Endothelial cell of umbilical vein (primary cell): ENCODE results near the gene LUC7L2. TPM values are rescaled to one million over a fixed set of nuclear protein-coding genes. Genes with fewer than 3 reads are reported as not detected.

Experiments used
- BruUV-seq: library from RNA; stranded (reverse); fragments of 400-500 nt; replicated peaks from 2 replicates; lab custom pipeline; 2021; lab: Mats Ljungman, UMichigan
- CTCF ChIA-PET: fragments of 300-600, 350-600 bp; sonication (Branson Sonifier 250); formaldehyde crosslinking; loops from one replicate; lab custom pipeline; 2021; ENCODE audit warnings: antibody characterized with exemption, inconsistent platforms; lab: Charles Lee
- POLR2A ChIA-PET: fragments of 300-600, 350-600 bp; sonication (Branson Sonifier 250); formaldehyde crosslinking; loops from one replicate; lab custom pipeline; 2021; ENCODE audit warnings: antibody characterized with exemption, inconsistent platforms; lab: Charles Lee
- DNase-seq: peaks from one replicate; pipeline ENCODE4 v3.0.0-alpha.2; 2011; ENCODE audit warnings: low read depth, low spot score
- FAIRE-seq: peaks from 2 replicates; lab custom pipeline; 2011; peaks lifted over from hg19 to GRCh38; lab: Jason Lieb, UNC
- H2AFZ ChIP-seq: 2 replicates; pipeline ENCODE4 v1.6.0; 2012; ENCODE audit warnings: low read depth, low read length, control low read depth, inconsistent platforms
- H3K27ac ChIP-seq: 2 replicates; pipeline ENCODE4 v1.5.1; 2011; ENCODE audit warnings: low read depth, mild to moderate bottlenecking, control low read depth, low read length, moderate library complexity; ENCODE audit not compliant: insufficient read depth
- H3K27me3 ChIP-seq, 2 experiments: 2 replicates each; pipeline versions ENCODE4 v1.6.0 to v1.6.1; 2011; ENCODE audit warnings: low read length in 2 of 2, mixed read lengths in 1 of 2; ENCODE audit not compliant: control insufficient read depth in 2 of 2, insufficient read depth in 2 of 2
- H3K36me3 ChIP-seq, 2 experiments: 2 replicates in 1 of 2; 3 replicates in 1 of 2; pipeline ENCODE4 v1.5.1; 2011; ENCODE audit warnings: low read length in 2 of 2, mild to moderate bottlenecking in 1 of 2, moderate library complexity in 1 of 2; ENCODE audit not compliant: control insufficient read depth in 2 of 2, insufficient read depth in 2 of 2; ENCODE audit errors: extremely low read depth in 1 of 2
- H3K4me1 ChIP-seq: 3 replicates; pipeline ENCODE4 v1.5.1; 2011; ENCODE audit warnings: mild to moderate bottlenecking, low read length; ENCODE audit not compliant: control insufficient read depth, insufficient read depth; ENCODE audit errors: extremely low read depth
- H3K4me2 ChIP-seq: 2 replicates; pipeline ENCODE4 v1.6.1; 2011; ENCODE audit warnings: low read length, control low read depth, mixed read lengths; ENCODE audit not compliant: insufficient read depth
- H3K4me3 ChIP-seq, 3 experiments: fragments of 200-600 bp in 1 of 3; sonication (generic), shearing (Covaris generic) in 1 of 3; replicated peaks in 1 of 3; 2 replicates each; pipeline ENCODE4 v1.5.1; 2011 to 2016; ENCODE audit warnings: control low read depth in 3 of 3, low read length in 3 of 3, mild to moderate bottlenecking in 2 of 3, inconsistent platforms in 1 of 3, low read depth in 1 of 3, moderate library complexity in 1 of 3; ENCODE audit not compliant: insufficient read depth in 1 of 3
- H3K79me2 ChIP-seq: 2 replicates; pipeline ENCODE4 v1.6.0; 2012; ENCODE audit warnings: low read length, inconsistent platforms; ENCODE audit not compliant: control insufficient read depth, insufficient read depth
- H3K9ac ChIP-seq: replicated peaks from 2 replicates; pipeline ENCODE3; 2011; ENCODE audit warnings: low read length, control low read depth; ENCODE audit not compliant: insufficient read depth; ENCODE audit errors: extremely low read depth
- H3K9me1 ChIP-seq: replicated peaks from 3 replicates; pipeline ENCODE4 v1.6.0; 2011; ENCODE audit warnings: mild to moderate bottlenecking, low read length; ENCODE audit not compliant: control insufficient read depth, insufficient read depth; ENCODE audit errors: extremely low read depth
- H3K9me3 ChIP-seq: replicated peaks from 2 replicates; pipeline ENCODE4 v1.5.1; 2012; ENCODE audit warnings: low read length, inconsistent platforms; ENCODE audit not compliant: control insufficient read depth, insufficient read depth
- H4K20me1 ChIP-seq: replicated peaks from 2 replicates; pipeline ENCODE3; 2011; ENCODE audit warnings: mild to moderate bottlenecking, low read length; ENCODE audit not compliant: control insufficient read depth, insufficient read depth; ENCODE audit errors: extremely low read depth
- CTCF ChIP-seq, 2 donors: IDR thresholded peaks; 1 replicate in 1 of 2; 2 replicates in 1 of 2; pipeline ENCODE4 v1.5.1; 2011; ENCODE audit warnings: low read length in 2 of 2, mild to moderate bottlenecking in 2 of 2, moderate library complexity in 2 of 2, control low read depth in 1 of 2, inconsistent platforms in 1 of 2, low read depth in 1 of 2; ENCODE audit not compliant: insufficient read depth in 1 of 2; ENCODE audit errors: extremely low read depth in 1 of 2
- EZH2 ChIP-seq: IDR thresholded peaks from 2 replicates; pipeline ENCODE4 v1.6.1; 2012; ENCODE audit warnings: borderline replicate concordance, low read depth, mild to moderate bottlenecking, moderate library complexity, low read length, inconsistent platforms; ENCODE audit not compliant: severe bottlenecking
- FOS ChIP-seq: IDR thresholded peaks from 2 replicates; pipeline ENCODE4 v1.6.1; 2011; ENCODE audit warnings: mild to moderate bottlenecking, low read length, moderate library complexity, borderline replicate concordance; ENCODE audit not compliant: insufficient read depth
- GATA2 ChIP-seq: IDR thresholded peaks from 2 replicates; pipeline ENCODE4 v1.7.0; 2011; ENCODE audit warnings: low read depth, mild to moderate bottlenecking, moderate library complexity, mixed read lengths, low read length; ENCODE audit not compliant: insufficient read length, insufficient read depth
- JUN ChIP-seq: IDR thresholded peaks from 2 replicates; pipeline ENCODE4 v1.6.1; 2011; ENCODE audit warnings: borderline replicate concordance, low read depth; ENCODE audit not compliant: insufficient read length, insufficient read depth
- MAX ChIP-seq: IDR thresholded peaks from 2 replicates; pipeline ENCODE4 v1.6.1; 2011; ENCODE audit not compliant: insufficient read depth, insufficient read length
- MYC ChIP-seq: IDR thresholded peaks from one replicate; pipeline ENCODE4 v1.6.1; 2011; ENCODE audit warnings: mild to moderate bottlenecking, low read depth, low read length
- POLR2A ChIP-seq: IDR thresholded peaks from 2 replicates; pipeline ENCODE4 v1.6.1; 2012; ENCODE audit warnings: low read depth, mild to moderate bottlenecking, control low read depth, low read length
- POLR2AphosphoS5 ChIP-seq: IDR thresholded peaks from 2 replicates; pipeline ENCODE4 v1.6.1; 2012; ENCODE audit warnings: low read depth, mild to moderate bottlenecking, control low read depth, low read length, moderate library complexity; ENCODE audit not compliant: insufficient read depth
- dilution Hi-C: fragments of 300-500 bp; cut with MboI; formaldehyde crosslinking; loops from one replicate; pipeline ENCODE4 v1.15.0; 2019; ENCODE audit warnings: low sequenced_read_pairs; ENCODE audit not compliant: extremely low pct_ligation_motif_present
- intact Hi-C: fragments of 100-400 bp; cut with micrococcal nuclease; formaldehyde crosslinking; loops from one replicate; pipeline ENCODE4 v1.10.0; 2022
- polyA plus RNA-seq, 4 experiments: library from polyadenylated mRNA; depleted of rRNA in 3 of 4; stranded (reverse) in 3 of 4; unstranded in 1 of 4; fragments of >200 nt; gene quantifications; 2 replicates each; pipeline versions ENCODE4 v1.2.1 to v1.2.3, GENCODE V29; 2011 to 2012; ENCODE audit warnings: missing spikeins in 1 of 4
- total RNA-seq: library from RNA; stranded (reverse); gene quantifications from 2 replicates; pipeline ENCODE4 v1.2.3, GENCODE V29; 2021

LUC7L2 gene
- total and polyA plus RNA-seq, 2 donors (not counting 3 experiments of a cell fraction or from before 2014, with no cell fraction given): 28.0 to 85.8 TPM

- dilution Hi-C loops: no loop called here
- H3K4me3 ChIP-seq: no peak overlapping the region
- H4K20me1 ChIP-seq: peaks cover 8% of the 10 kb centered on the region
- POLR2A ChIA-PET: no interaction called here
- no peaks in the 10 kb centered on the region for H3K9me3 ChIP-seq
- H3K4me2 ChIP-seq: no peak overlapping the region
- DNase-seq (no peak), FAIRE-seq (no peak)
- CTCF ChIA-PET: interaction anchor here (1.2 to 1.8 kb wide), 3 partner anchors 14 to 61 kb away, joined by 3 to 4 read pairs (median 4); partner anchors contain the start of gene LUC7L2
- no TSS peak for BruUV-seq
- H3K4me1 ChIP-seq: no peaks in the 10 kb centered on the region
- intact Hi-C loops: no loop called here
- H3K9me1 ChIP-seq: no peaks in the 10 kb centered on the region
- H3K27ac ChIP-seq: no peak overlapping the region
- peaks cover 86% of the 10 kb centered on the region for H3K79me2 ChIP-seq
- TF ChIP-seq FOS (no peak), GATA2 (no peak), POLR2AphosphoS5 (no peak), MYC (no peak), MAX (no peak), POLR2A (no peak), JUN (no peak), CTCF (IDR thresholded peaks at IDR 0.05; ENCODE audit: extremely low read depth in 1 of 2, insufficient read depth in 1 of 2, low read depth in 1 of 2, low read length in 2 of 2) (no peak), EZH2 (no peak)
- H3K9ac ChIP-seq: no peak overlapping the region
- no peaks in the 10 kb centered on the region for H3K27me3 ChIP-seq
- no peak overlapping the region for H2AFZ ChIP-seq
- peaks cover 6 to 24% of the 10 kb centered on the region in 2 experiments for H3K36me3 ChIP-seq
These were observed 14.6 kb downstream of the LUC7L2 start for GRCh38 chr7:139374246-139374645.
